Gastroesophageal sphincter (tissue), 4 donors: Measurements from ENCODE around the gene DSPP. TPM values are rescaled to one million over a fixed set of nuclear protein-coding genes. Genes with fewer than 3 reads are reported as not detected.
"Not testable (repeated sequence)": the region's sequence is repeated elsewhere in the genome, so short reads cannot be mapped to it uniquely, and the experiment has no call there.

Experiments
- ATAC-seq: fragments of 150-250 bp; one replicate; pipeline ENCODE4 v1.9.1; 2016; ENCODE audit warnings: mild to moderate bottlenecking, moderate library complexity
- H3K27ac ChIP-seq, 4 donors: fragments of 200-600 bp; sonication (generic) in 3 of 4; 1 replicate in 3 of 4; 2 replicates in 1 of 4; pipeline ENCODE4 v1.5.1; 2016 to 2019
- H3K27me3 ChIP-seq: fragments of 200-600 bp; sonication (generic); one replicate; pipeline ENCODE4 v1.5.1; 2019
- H3K36me3 ChIP-seq, 2 donors: fragments of 200-600 bp; sonication (generic); one replicate each; pipeline ENCODE4 v1.5.1; 2019; ENCODE audit warnings: control low read depth in 1 of 2
- H3K4me1 ChIP-seq, 3 donors: fragments of 200-600 bp; sonication (generic); 1 replicate in 2 of 3; 2 replicates in 1 of 3; pipeline ENCODE4 v1.5.1; 2016 to 2019; ENCODE audit warnings: control low read depth in 2 of 3
- H3K4me3 ChIP-seq, 2 donors: fragments of 200-600 bp; sonication (generic); one replicate each; pipeline ENCODE4 v1.5.1; 2019; ENCODE audit warnings: mild to moderate bottlenecking in 1 of 2, moderate library complexity in 1 of 2
- H3K9me3 ChIP-seq, 3 donors: fragments of 200-600 bp; sonication (generic); one replicate each; pipeline ENCODE4 v1.5.1; 2017 to 2019; ENCODE audit warnings: control low read depth in 2 of 3
- CTCF ChIP-seq, 4 experiments: fragments of 200-600 bp in 2 of 4; fragments of 450-650 bp in 2 of 4; sonication (generic) in 1 of 4; IDR thresholded peaks; one replicate each; pipeline ENCODE4 v1.5.1; 2017 to 2019; ENCODE audit warnings: antibody characterized with exemption in 4 of 4, mild to moderate bottlenecking in 2 of 4, moderate library complexity in 2 of 4
- EP300 ChIP-seq: sonication (generic); formaldehyde crosslinking; IDR thresholded peaks from one replicate; pipeline ENCODE4 v1.6.1; 2017; ENCODE audit warnings: antibody characterized with exemption, mild to moderate bottlenecking
- POLR2A ChIP-seq, 2 donors: fragments of 450-650 bp; IDR thresholded peaks; one replicate each; pipeline ENCODE4 v1.6.1; 2017; ENCODE audit warnings: antibody characterized with exemption in 2 of 2, mild to moderate bottlenecking in 2 of 2, moderate library complexity in 1 of 2
- POLR2AphosphoS5 ChIP-seq: sonication (generic); formaldehyde crosslinking; IDR thresholded peaks from one replicate; pipeline ENCODE4 v1.6.1; 2017; ENCODE audit warnings: antibody characterized with exemption
- WGBS, 2 donors: methylation state at CpG; one replicate each; pipeline ENCODE4 v1.1.5; 2018; ENCODE audit warnings: low coverage in 1 of 2; 5-methylcytosine and 5-hydroxymethylcytosine counted together
- total RNA-seq, 4 donors: library from RNA; depleted of rRNA; stranded (reverse); fragments of >200 nt; gene quantifications; one replicate each; pipeline ENCODE4 v1.1.0, GENCODE V29; 2016

DSPP gene
- total RNA-seq, 4 donors from 2014 or later = not detected

DNA sequence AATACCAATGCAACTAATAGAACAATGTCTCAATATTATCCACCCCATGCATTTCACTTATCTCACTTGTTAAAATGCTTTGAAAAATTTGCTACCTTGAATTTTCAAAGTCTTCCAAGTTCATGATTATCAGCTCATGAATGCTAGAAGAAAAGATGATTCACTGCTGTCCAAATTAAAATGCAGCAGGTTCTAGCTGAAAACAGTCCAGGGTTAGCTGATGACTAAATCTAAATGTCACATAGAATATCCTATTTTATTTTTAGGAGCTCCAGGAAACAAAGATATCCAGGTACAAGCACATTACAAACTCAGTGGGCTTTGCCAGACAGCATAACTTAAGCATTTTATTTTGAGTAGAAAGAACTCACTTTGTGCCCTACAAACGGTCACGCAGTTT is 41.1 kb upstream of the DSPP start:
- peaks cover 0 to 8% (median 0%) of the 10 kb centered on the region in 3 donors for H3K4me1 ChIP-seq
- H3K36me3 ChIP-seq = no peaks in the 10 kb centered on the region
- H3K27me3 ChIP-seq = no peaks in the 10 kb centered on the region
- no peak overlapping the region for H3K4me3 ChIP-seq
- H3K27ac ChIP-seq = no peak overlapping the region
- TF ChIP-seq CTCF (IDR thresholded peaks at IDR 0.05) = no peak
- no peak for TF ChIP-seq POLR2A (IDR thresholded peaks at IDR 0.05)
- no peak for TF ChIP-seq POLR2AphosphoS5
- TF ChIP-seq EP300 = no peak
- WGBS, 2 donors = 51 to 69% methylated on average over 2 of the region's 2 CpGs
- no peak for ATAC-seq
- no peaks in the 10 kb centered on the region for H3K9me3 ChIP-seq

DNA sequence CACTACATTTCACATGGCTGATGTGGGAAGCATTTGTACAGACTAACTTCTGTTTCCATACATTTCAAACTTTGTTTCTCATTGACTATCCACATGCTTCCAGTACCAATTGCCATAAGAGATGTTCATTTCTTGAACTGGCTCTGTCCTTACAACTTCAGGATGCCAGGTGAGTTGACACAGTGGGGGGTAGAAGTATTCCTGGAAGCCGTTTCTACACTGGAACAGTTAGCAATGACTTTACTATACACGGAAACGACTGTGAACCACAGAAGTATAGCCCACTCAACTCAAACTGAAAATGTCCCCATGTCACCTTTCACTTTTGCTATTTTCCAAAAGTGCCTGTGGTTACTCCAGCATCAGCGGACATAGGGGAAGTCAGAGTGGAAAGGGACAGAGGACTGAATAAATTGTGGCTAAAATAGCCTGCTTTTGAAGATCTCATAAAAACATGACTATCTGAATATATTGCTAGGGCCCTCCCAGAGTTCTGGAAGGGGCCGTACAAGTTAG is 38.0 kb upstream of the DSPP start:
- WGBS, 2 donors = 79 to 100% methylated on average over 2 to 5 of the region's 5 CpGs
- TF ChIP-seq POLR2A (IDR thresholded peaks at IDR 0.05) = no peak
- TF ChIP-seq CTCF (IDR thresholded peaks at IDR 0.05) = no peak
- TF ChIP-seq POLR2AphosphoS5 = no peak
- TF ChIP-seq EP300 = no peak
- H3K27ac ChIP-seq = no peak overlapping the region

DNA sequence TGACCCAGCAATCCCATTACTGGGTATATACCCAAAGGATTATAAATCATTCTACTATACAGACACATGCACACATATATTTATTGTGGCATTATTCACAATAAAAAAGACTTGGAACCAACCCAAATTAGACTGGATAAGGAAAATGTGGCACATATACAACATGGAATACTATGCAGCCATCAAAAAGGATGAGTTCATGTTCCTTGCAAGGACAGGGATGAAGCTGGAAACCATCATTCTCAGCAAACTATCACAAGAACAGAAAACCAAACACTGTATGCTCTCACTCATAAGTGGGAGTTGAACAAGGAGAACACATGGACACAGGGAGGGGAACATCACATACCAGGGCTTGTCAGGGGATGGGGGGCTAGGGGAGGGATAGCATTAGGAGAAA is 34.0 kb upstream of the DSPP start:
- H3K4me1 ChIP-seq, ATAC-seq: not testable (repeated sequence)

More for the DNA sequence above, 38.0 kb upstream of the DSPP start:
- Histone ChIP-seq H3K4me3 (no peak overlapping the region), H3K36me3 (no peaks in the 10 kb centered on the region), H3K4me1 (peaks cover 0 to 8% (median 0%) of the 10 kb centered on the region in 3 donors), H3K27me3 (no peaks in the 10 kb centered on the region), H3K9me3 (no peaks in the 10 kb centered on the region)
- ATAC-seq = no peak

DNA sequence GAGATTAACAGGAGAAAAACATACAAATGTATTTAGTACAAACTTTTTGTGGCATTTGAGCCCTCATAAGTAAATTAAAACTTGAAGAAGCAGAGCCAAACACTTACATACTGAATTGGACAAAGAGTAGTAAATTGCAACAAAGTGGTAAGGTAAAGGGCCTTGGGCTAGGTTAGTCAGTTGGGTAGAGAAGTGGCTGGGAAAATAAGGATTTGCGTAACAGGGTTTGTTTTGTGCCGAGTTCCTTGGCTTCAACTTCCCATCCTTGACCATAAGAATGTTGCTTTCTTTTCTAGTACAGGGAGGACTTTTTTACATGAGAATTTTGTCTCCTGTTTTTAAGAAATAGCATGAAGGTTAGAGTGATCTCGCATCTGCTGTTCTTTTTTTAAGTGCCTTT is 33.3 kb upstream of the DSPP start:
- TF ChIP-seq POLR2A (IDR thresholded peaks at IDR 0.05) (no peak), CTCF (IDR thresholded peaks at IDR 0.05) (no peak), EP300 (no peak), POLR2AphosphoS5 (no peak)
- peak; percentile 36 for ATAC-seq
- Histone ChIP-seq H3K27me3 (no peaks in the 10 kb centered on the region), H3K36me3 (no peaks in the 10 kb centered on the region), H3K27ac (no peak overlapping the region), H3K9me3 (no peaks in the 10 kb centered on the region), H3K4me3 (no peak overlapping the region), H3K4me1 (no peaks in the 10 kb centered on the region)
- 45 to 73% methylated on average over 3 of the region's 3 CpGs for WGBS, 2 donors

More for the DNA sequence above, 34.0 kb upstream of the DSPP start:
- H3K9me3 ChIP-seq, H3K27ac ChIP-seq, H3K36me3 ChIP-seq, H3K27me3 ChIP-seq, H3K4me3 ChIP-seq: not testable (repeated sequence)

DNA sequence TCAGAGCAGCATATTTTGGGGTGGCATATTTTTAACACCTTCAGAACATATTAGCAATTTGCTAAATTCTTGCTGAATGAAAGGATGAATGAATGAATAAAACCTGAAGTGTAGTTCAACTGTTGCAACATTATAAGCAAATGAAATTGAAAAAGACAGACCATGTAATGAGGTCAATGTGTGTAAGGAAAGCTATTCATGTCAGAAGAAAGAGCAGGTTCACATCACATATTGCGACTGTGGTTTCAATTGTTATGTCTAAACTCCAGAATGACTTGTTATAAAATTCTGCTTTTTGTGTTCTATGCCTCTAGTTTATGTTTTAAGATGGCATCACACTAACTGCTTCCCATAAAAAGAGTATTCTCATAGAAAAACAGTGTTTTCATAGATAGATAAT is 32.9 kb upstream of the DSPP start:
- ATAC-seq = no peak
- H3K27ac ChIP-seq = no peak overlapping the region
- 80 to 89% methylated on average over 1 of the region's 1 CpG for WGBS, 2 donors

More for the DNA sequence above, 32.9 kb upstream of the DSPP start:
- H3K4me3 ChIP-seq = no peak overlapping the region
- no peaks in the 10 kb centered on the region for H3K36me3 ChIP-seq
- no peaks in the 10 kb centered on the region for H3K27me3 ChIP-seq
- TF ChIP-seq POLR2A (IDR thresholded peaks at IDR 0.05) (no peak), EP300 (no peak), CTCF (IDR thresholded peaks at IDR 0.05) (no peak), POLR2AphosphoS5 (no peak)
- no peaks in the 10 kb centered on the region for H3K4me1 ChIP-seq
- no peaks in the 10 kb centered on the region for H3K9me3 ChIP-seq
